Measurements from ENCODE around the gene FAM9C.

FAM9C gene

GRCh38 chrX:13082206-13083065 lies 38.0 kb upstream of the FAM9C start:
- no peak overlapping the region for H3K4me3 ChIP-seq (ENCODE audit: control insufficient read depth, low read depth, low read length)
- no peak for TF ChIP-seq CTCF (conservative IDR thresholded peaks at IDR 0.05; ENCODE audit: control insufficient read depth, insufficient read depth, low read depth, low read length)
- no peak for DNase-seq (ENCODE audit: low read depth)

- TF ChIP-seq CTCF (conservative IDR thresholded peaks at IDR 0.05; ENCODE audit: control insufficient read depth, insufficient read depth, low read depth, low read length): no peak
- no peak for DNase-seq (ENCODE audit: low read depth)
- H3K4me3 ChIP-seq (ENCODE audit: control insufficient read depth, low read depth, low read length): no peak overlapping the region
Measured at GRCh38 chrX:13081395-13082205, 37.2 kb upstream of the FAM9C start.

GRCh38 chrX:13080128-13080795 lies 35.8 kb upstream of the FAM9C start:
- no peak for DNase-seq (ENCODE audit: low read depth)
- TF ChIP-seq CTCF (conservative IDR thresholded peaks at IDR 0.05; ENCODE audit: control insufficient read depth, insufficient read depth, low read depth, low read length): no peak
- no peak overlapping the region for H3K4me3 ChIP-seq (ENCODE audit: control insufficient read depth, low read depth, low read length)

GRCh38 chrX:13078739-13079444 lies 34.5 kb upstream of the FAM9C start:
- no peak overlapping the region for H3K4me3 ChIP-seq (ENCODE audit: control insufficient read depth, low read depth, low read length)
- no peak for TF ChIP-seq CTCF (conservative IDR thresholded peaks at IDR 0.05; ENCODE audit: control insufficient read depth, insufficient read depth, low read depth, low read length)
- DNase-seq (ENCODE audit: low read depth): peak; percentile 90

- H3K4me3 ChIP-seq (ENCODE audit: control insufficient read depth, low read depth, low read length): no peak overlapping the region
- no peak for TF ChIP-seq CTCF (conservative IDR thresholded peaks at IDR 0.05; ENCODE audit: control insufficient read depth, insufficient read depth, low read depth, low read length)
- DNase-seq (ENCODE audit: low read depth): peak; percentile 19
Measured at GRCh38 chrX:13077168-13077567, 32.7 kb upstream of the FAM9C start.
